Endothelial cell of umbilical vein (primary cell): ENCODE measurements around the gene DOLPP1. TPM values are rescaled to one million over a fixed set of nuclear protein-coding genes. Genes with fewer than 3 reads are reported as not detected.
"Not testable (repeated sequence)": the region's sequence is repeated elsewhere in the genome, so short reads cannot be mapped to it uniquely, and the experiment has no call there.

Experiments used
- BruUV-seq: library from RNA; stranded (reverse); fragments of 400-500 nt; replicated peaks from 2 replicates; lab custom pipeline; 2021; lab: Mats Ljungman, UMichigan
- CTCF ChIA-PET: fragments of 300-600, 350-600 bp; sonication (Branson Sonifier 250); formaldehyde crosslinking; loops from one replicate; lab custom pipeline; 2021; ENCODE audit warnings: antibody characterized with exemption, inconsistent platforms; lab: Charles Lee
- POLR2A ChIA-PET: fragments of 300-600, 350-600 bp; sonication (Branson Sonifier 250); formaldehyde crosslinking; loops from one replicate; lab custom pipeline; 2021; ENCODE audit warnings: antibody characterized with exemption, inconsistent platforms; lab: Charles Lee
- DNase-seq: peaks from one replicate; pipeline ENCODE4 v3.0.0-alpha.2; 2011; ENCODE audit warnings: low read depth, low spot score
- FAIRE-seq: peaks from 2 replicates; lab custom pipeline; 2011; peaks lifted over from hg19 to GRCh38; lab: Jason Lieb, UNC
- H2AFZ ChIP-seq: 2 replicates; pipeline ENCODE4 v1.6.0; 2012; ENCODE audit warnings: low read depth, low read length, control low read depth, inconsistent platforms
- H3K27ac ChIP-seq: 2 replicates; pipeline ENCODE4 v1.5.1; 2011; ENCODE audit warnings: low read depth, mild to moderate bottlenecking, control low read depth, low read length, moderate library complexity; ENCODE audit not compliant: insufficient read depth
- H3K27me3 ChIP-seq, 2 experiments: 2 replicates each; pipeline versions ENCODE4 v1.6.0 to v1.6.1; 2011; ENCODE audit warnings: low read length in 2 of 2, mixed read lengths in 1 of 2; ENCODE audit not compliant: control insufficient read depth in 2 of 2, insufficient read depth in 2 of 2
- H3K36me3 ChIP-seq, 2 experiments: 2 replicates in 1 of 2; 3 replicates in 1 of 2; pipeline ENCODE4 v1.5.1; 2011; ENCODE audit warnings: low read length in 2 of 2, mild to moderate bottlenecking in 1 of 2, moderate library complexity in 1 of 2; ENCODE audit not compliant: control insufficient read depth in 2 of 2, insufficient read depth in 2 of 2; ENCODE audit errors: extremely low read depth in 1 of 2
- H3K4me1 ChIP-seq: 3 replicates; pipeline ENCODE4 v1.5.1; 2011; ENCODE audit warnings: mild to moderate bottlenecking, low read length; ENCODE audit not compliant: control insufficient read depth, insufficient read depth; ENCODE audit errors: extremely low read depth
- H3K4me2 ChIP-seq: 2 replicates; pipeline ENCODE4 v1.6.1; 2011; ENCODE audit warnings: low read length, control low read depth, mixed read lengths; ENCODE audit not compliant: insufficient read depth
- H3K4me3 ChIP-seq, 3 experiments: fragments of 200-600 bp in 1 of 3; sonication (generic), shearing (Covaris generic) in 1 of 3; replicated peaks in 1 of 3; 2 replicates each; pipeline ENCODE4 v1.5.1; 2011 to 2016; ENCODE audit warnings: control low read depth in 3 of 3, low read length in 3 of 3, mild to moderate bottlenecking in 2 of 3, inconsistent platforms in 1 of 3, low read depth in 1 of 3, moderate library complexity in 1 of 3; ENCODE audit not compliant: insufficient read depth in 1 of 3
- H3K79me2 ChIP-seq: 2 replicates; pipeline ENCODE4 v1.6.0; 2012; ENCODE audit warnings: low read length, inconsistent platforms; ENCODE audit not compliant: control insufficient read depth, insufficient read depth
- H3K9ac ChIP-seq: replicated peaks from 2 replicates; pipeline ENCODE3; 2011; ENCODE audit warnings: low read length, control low read depth; ENCODE audit not compliant: insufficient read depth; ENCODE audit errors: extremely low read depth
- H3K9me1 ChIP-seq: replicated peaks from 3 replicates; pipeline ENCODE4 v1.6.0; 2011; ENCODE audit warnings: mild to moderate bottlenecking, low read length; ENCODE audit not compliant: control insufficient read depth, insufficient read depth; ENCODE audit errors: extremely low read depth
- H3K9me3 ChIP-seq: replicated peaks from 2 replicates; pipeline ENCODE4 v1.5.1; 2012; ENCODE audit warnings: low read length, inconsistent platforms; ENCODE audit not compliant: control insufficient read depth, insufficient read depth
- H4K20me1 ChIP-seq: replicated peaks from 2 replicates; pipeline ENCODE3; 2011; ENCODE audit warnings: mild to moderate bottlenecking, low read length; ENCODE audit not compliant: control insufficient read depth, insufficient read depth; ENCODE audit errors: extremely low read depth
- CTCF ChIP-seq, 2 donors: IDR thresholded peaks; 1 replicate in 1 of 2; 2 replicates in 1 of 2; pipeline ENCODE4 v1.5.1; 2011; ENCODE audit warnings: low read length in 2 of 2, mild to moderate bottlenecking in 2 of 2, moderate library complexity in 2 of 2, control low read depth in 1 of 2, inconsistent platforms in 1 of 2, low read depth in 1 of 2; ENCODE audit not compliant: insufficient read depth in 1 of 2; ENCODE audit errors: extremely low read depth in 1 of 2
- EZH2 ChIP-seq: IDR thresholded peaks from 2 replicates; pipeline ENCODE4 v1.6.1; 2012; ENCODE audit warnings: borderline replicate concordance, low read depth, mild to moderate bottlenecking, moderate library complexity, low read length, inconsistent platforms; ENCODE audit not compliant: severe bottlenecking
- FOS ChIP-seq: IDR thresholded peaks from 2 replicates; pipeline ENCODE4 v1.6.1; 2011; ENCODE audit warnings: mild to moderate bottlenecking, low read length, moderate library complexity, borderline replicate concordance; ENCODE audit not compliant: insufficient read depth
- GATA2 ChIP-seq: IDR thresholded peaks from 2 replicates; pipeline ENCODE4 v1.7.0; 2011; ENCODE audit warnings: low read depth, mild to moderate bottlenecking, moderate library complexity, mixed read lengths, low read length; ENCODE audit not compliant: insufficient read length, insufficient read depth
- JUN ChIP-seq: IDR thresholded peaks from 2 replicates; pipeline ENCODE4 v1.6.1; 2011; ENCODE audit warnings: borderline replicate concordance, low read depth; ENCODE audit not compliant: insufficient read length, insufficient read depth
- MAX ChIP-seq: IDR thresholded peaks from 2 replicates; pipeline ENCODE4 v1.6.1; 2011; ENCODE audit not compliant: insufficient read depth, insufficient read length
- MYC ChIP-seq: IDR thresholded peaks from one replicate; pipeline ENCODE4 v1.6.1; 2011; ENCODE audit warnings: mild to moderate bottlenecking, low read depth, low read length
- POLR2A ChIP-seq: IDR thresholded peaks from 2 replicates; pipeline ENCODE4 v1.6.1; 2012; ENCODE audit warnings: low read depth, mild to moderate bottlenecking, control low read depth, low read length
- POLR2AphosphoS5 ChIP-seq: IDR thresholded peaks from 2 replicates; pipeline ENCODE4 v1.6.1; 2012; ENCODE audit warnings: low read depth, mild to moderate bottlenecking, control low read depth, low read length, moderate library complexity; ENCODE audit not compliant: insufficient read depth
- dilution Hi-C: fragments of 300-500 bp; cut with MboI; formaldehyde crosslinking; loops from one replicate; pipeline ENCODE4 v1.15.0; 2019; ENCODE audit warnings: low sequenced_read_pairs; ENCODE audit not compliant: extremely low pct_ligation_motif_present
- intact Hi-C: fragments of 100-400 bp; cut with micrococcal nuclease; formaldehyde crosslinking; loops from one replicate; pipeline ENCODE4 v1.10.0; 2022
- polyA plus RNA-seq, 4 experiments: library from polyadenylated mRNA; depleted of rRNA in 3 of 4; stranded (reverse) in 3 of 4; unstranded in 1 of 4; fragments of >200 nt; gene quantifications; 2 replicates each; pipeline versions ENCODE4 v1.2.1 to v1.2.3, GENCODE V29; 2011 to 2012; ENCODE audit warnings: missing spikeins in 1 of 4
- total RNA-seq: library from RNA; stranded (reverse); gene quantifications from 2 replicates; pipeline ENCODE4 v1.2.3, GENCODE V29; 2021

DOLPP1 gene
- total and polyA plus RNA-seq, 2 donors (not counting 3 experiments of a cell fraction or from before 2014, with no cell fraction given) = 17.7 to 28.3 TPM

- POLR2A ChIA-PET = interaction anchor here (1.3 kb wide), 1 partner anchor 18 kb away, joined by 3 read pairs; the partner anchor contains the start of gene CRAT
- no TSS peak for BruUV-seq
Measured at GRCh38 chr9:129128689-129129088, 47.8 kb downstream of the DOLPP1 start.

GRCh38 chr9:129130271-129130670, 49.4 kb downstream of the DOLPP1 start:
- H3K9me1 ChIP-seq, DNase-seq, H3K9me3 ChIP-seq, FAIRE-seq, H4K20me1 ChIP-seq, H3K9ac ChIP-seq, POLR2A ChIA-PET, H3K27me3 ChIP-seq, H3K4me3 ChIP-seq, H3K4me2 ChIP-seq, H2AFZ ChIP-seq, dilution Hi-C loops, H3K27ac ChIP-seq, H3K79me2 ChIP-seq, BruUV-seq, intact Hi-C loops: not testable (repeated sequence)
- CTCF ChIA-PET = interaction anchor here (1.0 to 12.6 kb wide), 8 partner anchors 8 to 493 kb away, joined by 4 to 232 read pairs (median 5); partner anchors contain the start of genes C9orf50 and NTMT1
- peaks cover 16% of the 10 kb centered on the region for H3K4me1 ChIP-seq
- peaks cover 0 to 19% of the 10 kb centered on the region in 2 experiments for H3K36me3 ChIP-seq

More at GRCh38 chr9:129128689-129129088, 47.8 kb downstream of the DOLPP1 start:
- no peak for DNase-seq
- no peak for FAIRE-seq
- Histone ChIP-seq H3K27ac (no peak overlapping the region), H3K27me3 (no peaks in the 10 kb centered on the region), H3K9me1 (no peaks in the 10 kb centered on the region), H3K4me3 (no peak overlapping the region), H3K36me3 (peaks cover 2 to 23% of the 10 kb centered on the region in 2 experiments), H2AFZ (no peak overlapping the region), H3K4me2 (no peak overlapping the region), H4K20me1 (no peaks in the 10 kb centered on the region), H3K4me1 (peaks cover 16% of the 10 kb centered on the region), H3K9ac (no peak overlapping the region), H3K9me3 (no peaks in the 10 kb centered on the region), H3K79me2 (peaks cover 6% of the 10 kb centered on the region)
- intact Hi-C loops (no loop called here), dilution Hi-C loops (no loop called here)
- TF ChIP-seq FOS (no peak), CTCF (IDR thresholded peaks at IDR 0.05; ENCODE audit: extremely low read depth in 1 of 2, insufficient read depth in 1 of 2, low read depth in 1 of 2, low read length in 2 of 2) (no peak), POLR2A (no peak), POLR2AphosphoS5 (no peak), EZH2 (no peak), GATA2 (no peak), MAX (no peak), MYC (no peak), JUN (no peak)
- CTCF ChIA-PET = interaction anchor here (0.6 to 12.6 kb wide), 4 partner anchors 10 to 494 kb away, joined by 4 to 232 read pairs (median 14); partner anchors contain the start of genes C9orf50 and NTMT1
